ENCODE measurements around the gene CBFA2T3. TPM values are rescaled to one million over a fixed set of nuclear protein-coding genes. Genes with fewer than 3 reads are reported as not detected.
A peak's percentile ranks its signal among the peaks of the same experiment; 100 is the strongest.

The CBFA2T3 gene
- total and polyA plus RNA-seq, 2 of the 13 experiments (the other 11 are each of a cell fraction or from before 2014, with no cell fraction given): 0.05 TPM; not detected in 1

- TF ChIP-seq HNRNPLL (IDR thresholded peaks at IDR 0.05; ENCODE audit: low read depth, low read length, poor library complexity, severe bottlenecking): no peak
- TF ChIP-seq ELK4 (CRISPR knock-in tag; IDR thresholded peaks at IDR 0.05; ENCODE audit: borderline replicate concordance): no peak
- no peak for TF ChIP-seq GMEB1 (CRISPR knock-in tag; IDR thresholded peaks at IDR 0.05; ENCODE audit: borderline replicate concordance)
- no peak for TF ChIP-seq JUNB (CRISPR knock-in tag; IDR thresholded peaks at IDR 0.05; ENCODE audit: borderline replicate concordance)
- TF ChIP-seq ZNF326 (CRISPR knock-in tag; IDR thresholded peaks at IDR 0.05; ENCODE audit: borderline replicate concordance): no peak
These were observed 141.6 kb downstream of the CBFA2T3 start (continued) for GRCh38 chr16:88835383-88835782.

- TF ChIP-seq ZNF713 (CRISPR knock-in tag; IDR thresholded peaks at IDR 0.05) (no peak), ARID2 (CRISPR knock-in tag; IDR thresholded peaks at IDR 0.05; ENCODE audit: borderline replicate concordance) (no peak), KDM5A (IDR thresholded peaks at IDR 0.05; ENCODE audit: borderline replicate concordance, low read length) (no peak), ZBTB7A (CRISPR knock-in tag; IDR thresholded peaks at IDR 0.05) (no peak), AGO2 (optimal IDR thresholded peaks at IDR 0.05; ENCODE audit: low read depth, low read length) (peak; percentile 15)
- no peak overlapping the region for H2AFZ ChIP-seq (ENCODE audit: low read length)
- no peaks in the 10 kb centered on the region for H3K9me3 ChIP-seq (ENCODE audit: low read length)
- no peak overlapping the region for H3K4me3 ChIP-seq (replicated peaks in 1 of 3; ENCODE audit: insufficient read depth in 1 of 3, low read depth in 2 of 3, low read length in 3 of 3)
- H3K79me2 ChIP-seq (ENCODE audit: insufficient read depth, low read length): no peaks in the 10 kb centered on the region
- ATAC-seq: no peak
- H3K4me1 ChIP-seq (ENCODE audit: insufficient read depth, low read length): 0 out of 2 replicates have a peak, but pooled peaks cover 7% of the 10 kb centered on the region
- no peak for DNase-seq (ENCODE audit: low spot score)
- in situ Hi-C loops (cut with HindIII; ENCODE audit: extremely low pct_ligation_motif_present, low pct_unique_long_range_greater_than_20kb) (no loop called here), intact Hi-C loops (cut with micrococcal nuclease; ENCODE audit: unreplicated experiment) (no loop called here)
- H3K9ac ChIP-seq (ENCODE audit: insufficient read depth, low read depth, low read length): no peak overlapping the region
- no peak overlapping the region for H3K27ac ChIP-seq (ENCODE audit: extremely low read length, insufficient read depth, low read length)
- no peaks in the 10 kb centered on the region for H3K27me3 ChIP-seq (ENCODE audit: control insufficient read depth in 1 of 2, insufficient read depth in 2 of 2, low read length in 2 of 2)
- WGBS (ENCODE audit: low lambda C conversion rate): 92% methylated on average over 10 of the region's 13 CpGs
- ChIA-PET POLR2A (no interaction called here), CTCF (ENCODE audit: low intra/inter-chr PET ratio, low total read pairs) (no interaction called here)
- H4K20me1 ChIP-seq (ENCODE audit: insufficient read depth, low read length): no peaks in the 10 kb centered on the region
- H3K4me2 ChIP-seq (ENCODE audit: low read depth, low read length): no peak overlapping the region
- no peaks in the 10 kb centered on the region for H3K36me3 ChIP-seq (replicated peaks in 1 of 2; ENCODE audit: control insufficient read depth in 1 of 2, insufficient read depth in 2 of 2, low read length in 2 of 2)
- FAIRE-seq: no peak
- no TSS peak for BruUV-seq (replicated peaks)
These were observed 142.3 kb downstream of the CBFA2T3 start for GRCh38 chr16:88834670-88835069.

All from HepG2 (cell line).